GM21381 (cell line): ENCODE measurements around the gene BDP1.
"Not testable (repeated sequence)": the region's sequence is repeated elsewhere in the genome, so short reads cannot be mapped to it uniquely, and the experiment has no call there.

ENCODE experiments used
- ATAC-seq: cut with Tn5 transposase; IDR thresholded peaks from one replicate; pipeline ENCODE4 v1.9.1; 2021; ENCODE audit warnings: mild to moderate bottlenecking, moderate library complexity; ENCODE audit not compliant: unreplicated experiment

Gene BDP1

GRCh38 chr5:71609916-71610315, 154.5 kb downstream of the BDP1 start:
- ATAC-seq, result not testable (repeated sequence)

GRCh38 chr5:71615809-71616208, 160.4 kb downstream of the BDP1 start:
- ATAC-seq, result no peak
